ENCODE results near the gene MOXD1. TPM values are rescaled to one million over a fixed set of nuclear protein-coding genes. Genes with fewer than 3 reads are reported as not detected.

The MOXD1 gene
- total and polyA plus RNA-seq, 12 donors: 4.8 to 66.3 (median 41.2) TPM

- H3K4me1 ChIP-seq (replicated peaks in 1 of 2): no peaks in the 10 kb centered on the region
- H3K27ac ChIP-seq: no peak overlapping the region
- 32 to 41% (median 36%) methylated on average over 1 of the region's 1 CpG for WGBS, 4 donors
- no peak for TF ChIP-seq CTCF (IDR thresholded peaks at IDR 0.05)
- no peak for TF ChIP-seq POLR2A (IDR thresholded peaks at IDR 0.05)
- no peaks in the 10 kb centered on the region for H3K36me3 ChIP-seq (replicated peaks in 1 of 2)
- no peak for DNase-seq
- no peaks in the 10 kb centered on the region for H3K27me3 ChIP-seq
- intact Hi-C loops (cut with DNase I): no loop called here
- no peaks in the 10 kb centered on the region for H3K9me3 ChIP-seq (replicated peaks in 1 of 3)
- no peak overlapping the region for H3K4me3 ChIP-seq
Measured at GRCh38 chr6:132413499-132413802, 12.2 kb upstream of the MOXD1 start.

- intact Hi-C loops (cut with DNase I): no loop called here
- no peak for DNase-seq
- TF ChIP-seq POLR2A (IDR thresholded peaks at IDR 0.05) (no peak), CTCF (IDR thresholded peaks at IDR 0.05) (no peak)
- Histone ChIP-seq H3K4me1 (replicated peaks in 1 of 2) (no peaks in the 10 kb centered on the region), H3K27ac (no peak overlapping the region), H3K9me3 (replicated peaks in 1 of 3) (no peaks in the 10 kb centered on the region), H3K27me3 (no peaks in the 10 kb centered on the region), H3K36me3 (replicated peaks in 1 of 2) (no peaks in the 10 kb centered on the region), H3K4me3 (no peak overlapping the region)
- WGBS, 4 donors: 82 to 93% (median 89%) methylated on average over 5 of the region's 5 CpGs
Measured at GRCh38 chr6:132412656-132413498, 11.6 kb upstream of the MOXD1 start.

- intact Hi-C loops (cut with DNase I): no loop called here
- H3K4me3 ChIP-seq: no peak overlapping the region
- no peak for DNase-seq
- no peaks in the 10 kb centered on the region for H3K9me3 ChIP-seq (replicated peaks in 1 of 3)
- H3K36me3 ChIP-seq (replicated peaks in 1 of 2): no peaks in the 10 kb centered on the region
- TF ChIP-seq CTCF (IDR thresholded peaks at IDR 0.05) (no peak), POLR2A (IDR thresholded peaks at IDR 0.05) (no peak)
- no peak overlapping the region for H3K27ac ChIP-seq
- WGBS, 4 donors: 85 to 90% (median 90%) methylated on average over 4 of the region's 4 CpGs
- H3K4me1 ChIP-seq (replicated peaks in 1 of 2): no peaks in the 10 kb centered on the region
- H3K27me3 ChIP-seq: no peaks in the 10 kb centered on the region
Measured at GRCh38 chr6:132411296-132411695, 10.0 kb upstream of the MOXD1 start.

GRCh38 chr6:132410830-132411229 is 9.6 kb upstream of the MOXD1 start:
- no peaks in the 10 kb centered on the region for H3K4me1 ChIP-seq (replicated peaks in 1 of 2)
- 72 to 82% (median 75%) methylated on average over 3 of the region's 3 CpGs for WGBS, 4 donors
- DNase-seq: no peak
- intact Hi-C loops (cut with DNase I): no loop called here
- TF ChIP-seq CTCF (IDR thresholded peaks at IDR 0.05) (no peak), POLR2A (IDR thresholded peaks at IDR 0.05) (no peak)
- no peak overlapping the region for H3K4me3 ChIP-seq
- no peaks in the 10 kb centered on the region for H3K36me3 ChIP-seq (replicated peaks in 1 of 2)
- no peaks in the 10 kb centered on the region for H3K27me3 ChIP-seq
- no peaks in the 10 kb centered on the region for H3K9me3 ChIP-seq (replicated peaks in 1 of 3)
- no peak overlapping the region for H3K27ac ChIP-seq
